ENCODE data around the gene CHST2. TPM values are rescaled to one million over a fixed set of nuclear protein-coding genes. Genes with fewer than 3 reads are reported as not detected.

The CHST2 gene
- total RNA-seq, 1 experiment from 2014 or later = 17.3 TPM

DNA sequence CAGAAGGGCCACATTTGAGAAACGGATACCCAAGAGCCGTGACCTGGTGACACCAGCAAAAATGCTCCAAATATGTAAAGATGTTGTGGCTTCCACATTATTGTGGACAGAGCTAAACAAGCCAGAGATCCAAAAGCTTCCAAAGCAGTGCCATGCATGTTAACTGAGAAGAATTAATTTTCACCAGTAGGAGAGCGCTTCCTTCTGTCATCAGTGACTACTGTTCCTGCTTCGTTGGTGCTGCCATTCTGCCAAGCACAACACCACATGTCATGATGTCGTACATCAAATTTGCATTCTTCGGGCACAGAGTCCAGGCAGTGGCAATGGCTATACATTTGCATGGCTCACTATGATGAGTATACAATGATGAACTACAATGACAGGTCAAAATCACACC lies 19.1 kb upstream of the CHST2 start:
- Mint-ChIP-seq H3K9me3 (peaks cover 43% of the 10 kb centered on the region), H3K4me1 (peaks cover 6% of the 10 kb centered on the region), H3K27me3 (ENCODE audit: low read depth) (no peaks in the 10 kb centered on the region; the same call in 1 of the 2 replicates), H3K36me3 (peaks cover 29% of the 10 kb centered on the region), H3K27ac (no peak overlapping the region), H3K4me3 (no peak overlapping the region)
- CTCF ChIA-PET = no interaction called here
- ATAC-seq (no peak), DNase-seq (ENCODE audit: low spot score) (no peak)
- no peak for TF ChIP-seq ZNF232 (CRISPR knock-in tag; IDR thresholded peaks at IDR 0.05)
- no peak for TF ChIP-seq SP1 (CRISPR knock-in tag; conservative IDR thresholded peaks at IDR 0.05)
- TF ChIP-seq, protein P1, sequence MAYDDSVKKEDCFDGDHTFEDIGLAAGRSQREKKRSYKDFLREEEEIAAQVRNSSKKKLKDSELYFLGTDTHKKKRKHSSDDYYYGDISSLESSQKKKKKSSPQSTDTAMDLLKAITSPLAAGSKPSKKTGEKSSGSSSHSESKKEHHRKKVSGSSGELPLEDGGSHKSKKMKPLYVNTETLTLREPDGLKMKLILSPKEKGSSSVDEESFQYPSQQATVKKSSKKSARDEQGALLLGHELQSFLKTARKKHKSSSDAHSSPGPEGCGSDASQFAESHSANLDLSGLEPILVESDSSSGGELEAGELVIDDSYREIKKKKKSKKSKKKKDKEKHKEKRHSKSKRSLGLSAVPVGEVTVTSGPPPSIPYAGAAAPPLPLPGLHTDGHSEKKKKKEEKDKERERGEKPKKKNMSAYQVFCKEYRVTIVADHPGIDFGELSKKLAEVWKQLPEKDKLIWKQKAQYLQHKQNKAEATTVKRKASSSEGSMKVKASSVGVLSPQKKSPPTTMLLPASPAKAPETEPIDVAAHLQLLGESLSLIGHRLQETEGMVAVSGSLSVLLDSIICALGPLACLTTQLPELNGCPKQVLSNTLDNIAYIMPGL (CRISPR knock-in tag; IDR thresholded peaks at IDR 0.05) = no peak
- TF ChIP-seq CREB1 (CRISPR knock-in tag; IDR thresholded peaks at IDR 0.05) = no peak
- TF ChIP-seq, protein P2, sequence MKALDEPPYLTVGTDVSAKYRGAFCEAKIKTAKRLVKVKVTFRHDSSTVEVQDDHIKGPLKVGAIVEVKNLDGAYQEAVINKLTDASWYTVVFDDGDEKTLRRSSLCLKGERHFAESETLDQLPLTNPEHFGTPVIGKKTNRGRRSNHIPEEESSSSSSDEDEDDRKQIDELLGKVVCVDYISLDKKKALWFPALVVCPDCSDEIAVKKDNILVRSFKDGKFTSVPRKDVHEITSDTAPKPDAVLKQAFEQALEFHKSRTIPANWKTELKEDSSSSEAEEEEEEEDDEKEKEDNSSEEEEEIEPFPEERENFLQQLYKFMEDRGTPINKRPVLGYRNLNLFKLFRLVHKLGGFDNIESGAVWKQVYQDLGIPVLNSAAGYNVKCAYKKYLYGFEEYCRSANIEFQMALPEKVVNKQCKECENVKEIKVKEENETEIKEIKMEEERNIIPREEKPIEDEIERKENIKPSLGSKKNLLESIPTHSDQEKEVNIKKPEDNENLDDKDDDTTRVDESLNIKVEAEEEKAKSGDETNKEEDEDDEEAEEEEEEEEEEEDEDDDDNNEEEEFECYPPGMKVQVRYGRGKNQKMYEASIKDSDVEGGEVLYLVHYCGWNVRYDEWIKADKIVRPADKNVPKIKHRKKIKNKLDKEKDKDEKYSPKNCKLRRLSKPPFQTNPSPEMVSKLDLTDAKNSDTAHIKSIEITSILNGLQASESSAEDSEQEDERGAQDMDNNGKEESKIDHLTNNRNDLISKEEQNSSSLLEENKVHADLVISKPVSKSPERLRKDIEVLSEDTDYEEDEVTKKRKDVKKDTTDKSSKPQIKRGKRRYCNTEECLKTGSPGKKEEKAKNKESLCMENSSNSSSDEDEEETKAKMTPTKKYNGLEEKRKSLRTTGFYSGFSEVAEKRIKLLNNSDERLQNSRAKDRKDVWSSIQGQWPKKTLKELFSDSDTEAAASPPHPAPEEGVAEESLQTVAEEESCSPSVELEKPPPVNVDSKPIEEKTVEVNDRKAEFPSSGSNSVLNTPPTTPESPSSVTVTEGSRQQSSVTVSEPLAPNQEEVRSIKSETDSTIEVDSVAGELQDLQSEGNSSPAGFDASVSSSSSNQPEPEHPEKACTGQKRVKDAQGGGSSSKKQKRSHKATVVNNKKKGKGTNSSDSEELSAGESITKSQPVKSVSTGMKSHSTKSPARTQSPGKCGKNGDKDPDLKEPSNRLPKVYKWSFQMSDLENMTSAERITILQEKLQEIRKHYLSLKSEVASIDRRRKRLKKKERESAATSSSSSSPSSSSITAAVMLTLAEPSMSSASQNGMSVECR (CRISPR knock-in tag; IDR thresholded peaks at IDR 0.05; ENCODE audit: borderline replicate concordance) = no peak
- TF ChIP-seq NR3C1 (CRISPR knock-in tag; conservative IDR thresholded peaks at IDR 0.05; ENCODE audit: low read depth) = no peak
- TF ChIP-seq ETV6 (CRISPR knock-in tag; IDR thresholded peaks at IDR 0.05) = no peak
- no peak for TF ChIP-seq ESRRA (CRISPR knock-in tag; IDR thresholded peaks at IDR 0.05; ENCODE audit: borderline replicate concordance)
- no peak for TF ChIP-seq NFE2L1 (CRISPR knock-in tag; IDR thresholded peaks at IDR 0.05)
- no peak for TF ChIP-seq TP53 (CRISPR knock-in tag; IDR thresholded peaks at IDR 0.05)
- no peak for TF ChIP-seq ZNF671 (CRISPR knock-in tag; IDR thresholded peaks at IDR 0.05)
- TF ChIP-seq, protein P3, sequence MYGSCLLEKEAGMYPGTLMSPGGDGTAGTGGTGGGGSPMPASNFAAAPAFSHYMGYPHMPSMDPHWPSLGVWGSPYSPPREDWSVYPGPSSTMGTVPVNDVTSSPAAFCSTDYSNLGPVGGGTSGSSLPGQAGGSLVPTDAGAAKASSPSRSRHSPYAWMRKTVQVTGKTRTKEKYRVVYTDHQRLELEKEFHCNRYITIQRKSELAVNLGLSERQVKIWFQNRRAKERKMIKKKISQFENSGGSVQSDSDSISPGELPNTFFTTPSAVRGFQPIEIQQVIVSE (CRISPR knock-in tag; IDR thresholded peaks at IDR 0.05; ENCODE audit: borderline replicate concordance) = no peak
- TF ChIP-seq ELF4 (CRISPR knock-in tag; IDR thresholded peaks at IDR 0.05; ENCODE audit: low read depth) = no peak
- TF ChIP-seq, protein P4, sequence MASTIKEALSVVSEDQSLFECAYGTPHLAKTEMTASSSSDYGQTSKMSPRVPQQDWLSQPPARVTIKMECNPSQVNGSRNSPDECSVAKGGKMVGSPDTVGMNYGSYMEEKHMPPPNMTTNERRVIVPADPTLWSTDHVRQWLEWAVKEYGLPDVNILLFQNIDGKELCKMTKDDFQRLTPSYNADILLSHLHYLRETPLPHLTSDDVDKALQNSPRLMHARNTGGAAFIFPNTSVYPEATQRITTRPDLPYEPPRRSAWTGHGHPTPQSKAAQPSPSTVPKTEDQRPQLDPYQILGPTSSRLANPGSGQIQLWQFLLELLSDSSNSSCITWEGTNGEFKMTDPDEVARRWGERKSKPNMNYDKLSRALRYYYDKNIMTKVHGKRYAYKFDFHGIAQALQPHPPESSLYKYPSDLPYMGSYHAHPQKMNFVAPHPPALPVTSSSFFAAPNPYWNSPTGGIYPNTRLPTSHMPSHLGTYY (CRISPR knock-in tag; IDR thresholded peaks at IDR 0.05) = no peak
- POLR2A ChIA-PET = no interaction called here

DNA sequence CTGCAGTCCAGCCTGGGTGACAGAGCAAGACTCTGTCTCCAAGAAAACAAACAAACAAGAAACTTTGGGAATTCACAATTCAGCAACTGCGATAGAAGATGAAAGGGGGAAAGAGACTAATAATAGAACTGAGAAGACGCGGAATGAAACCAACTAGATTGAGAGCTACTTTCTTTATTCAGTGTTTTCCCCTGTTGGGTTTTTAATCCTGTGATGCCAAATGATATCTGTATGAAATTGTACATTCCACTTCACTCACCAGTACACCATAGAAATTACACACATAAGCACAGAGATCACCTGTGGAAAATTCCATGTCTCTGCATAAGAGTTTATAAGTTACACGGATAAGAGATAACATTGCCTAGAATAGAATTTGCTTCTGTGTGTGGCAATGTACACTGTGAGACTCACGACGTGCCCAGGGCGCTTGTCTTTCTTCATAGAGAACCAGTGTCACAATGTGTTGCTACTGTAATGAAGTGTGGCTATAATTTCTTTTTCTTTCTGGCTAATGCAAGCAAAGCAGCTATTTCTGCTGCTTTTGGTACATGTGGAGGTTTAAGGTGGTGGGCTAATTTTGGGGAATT lies 17.7 kb upstream of the CHST2 start:
- CTCF ChIA-PET = interaction anchor here (1.1 kb wide), 1 partner anchor 19 kb away, joined by 3 read pairs; no protein-coding TSS in a partner anchor
- no peak for ATAC-seq
- peaks cover 3% of the 10 kb centered on the region; the same call in 1 of the 2 replicates for H3K27me3 Mint-ChIP-seq (ENCODE audit: low read depth)
- TF ChIP-seq, protein P5, sequence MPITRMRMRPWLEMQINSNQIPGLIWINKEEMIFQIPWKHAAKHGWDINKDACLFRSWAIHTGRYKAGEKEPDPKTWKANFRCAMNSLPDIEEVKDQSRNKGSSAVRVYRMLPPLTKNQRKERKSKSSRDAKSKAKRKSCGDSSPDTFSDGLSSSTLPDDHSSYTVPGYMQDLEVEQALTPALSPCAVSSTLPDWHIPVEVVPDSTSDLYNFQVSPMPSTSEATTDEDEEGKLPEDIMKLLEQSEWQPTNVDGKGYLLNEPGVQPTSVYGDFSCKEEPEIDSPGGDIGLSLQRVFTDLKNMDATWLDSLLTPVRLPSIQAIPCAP (CRISPR knock-in tag; IDR thresholded peaks at IDR 0.05) = no peak
- TF ChIP-seq, protein P6, sequence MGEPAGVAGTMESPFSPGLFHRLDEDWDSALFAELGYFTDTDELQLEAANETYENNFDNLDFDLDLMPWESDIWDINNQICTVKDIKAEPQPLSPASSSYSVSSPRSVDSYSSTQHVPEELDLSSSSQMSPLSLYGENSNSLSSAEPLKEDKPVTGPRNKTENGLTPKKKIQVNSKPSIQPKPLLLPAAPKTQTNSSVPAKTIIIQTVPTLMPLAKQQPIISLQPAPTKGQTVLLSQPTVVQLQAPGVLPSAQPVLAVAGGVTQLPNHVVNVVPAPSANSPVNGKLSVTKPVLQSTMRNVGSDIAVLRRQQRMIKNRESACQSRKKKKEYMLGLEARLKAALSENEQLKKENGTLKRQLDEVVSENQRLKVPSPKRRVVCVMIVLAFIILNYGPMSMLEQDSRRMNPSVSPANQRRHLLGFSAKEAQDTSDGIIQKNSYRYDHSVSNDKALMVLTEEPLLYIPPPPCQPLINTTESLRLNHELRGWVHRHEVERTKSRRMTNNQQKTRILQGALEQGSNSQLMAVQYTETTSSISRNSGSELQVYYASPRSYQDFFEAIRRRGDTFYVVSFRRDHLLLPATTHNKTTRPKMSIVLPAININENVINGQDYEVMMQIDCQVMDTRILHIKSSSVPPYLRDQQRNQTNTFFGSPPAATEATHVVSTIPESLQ (CRISPR knock-in tag; IDR thresholded peaks at IDR 0.05) = no peak
- TF ChIP-seq, protein P7, sequence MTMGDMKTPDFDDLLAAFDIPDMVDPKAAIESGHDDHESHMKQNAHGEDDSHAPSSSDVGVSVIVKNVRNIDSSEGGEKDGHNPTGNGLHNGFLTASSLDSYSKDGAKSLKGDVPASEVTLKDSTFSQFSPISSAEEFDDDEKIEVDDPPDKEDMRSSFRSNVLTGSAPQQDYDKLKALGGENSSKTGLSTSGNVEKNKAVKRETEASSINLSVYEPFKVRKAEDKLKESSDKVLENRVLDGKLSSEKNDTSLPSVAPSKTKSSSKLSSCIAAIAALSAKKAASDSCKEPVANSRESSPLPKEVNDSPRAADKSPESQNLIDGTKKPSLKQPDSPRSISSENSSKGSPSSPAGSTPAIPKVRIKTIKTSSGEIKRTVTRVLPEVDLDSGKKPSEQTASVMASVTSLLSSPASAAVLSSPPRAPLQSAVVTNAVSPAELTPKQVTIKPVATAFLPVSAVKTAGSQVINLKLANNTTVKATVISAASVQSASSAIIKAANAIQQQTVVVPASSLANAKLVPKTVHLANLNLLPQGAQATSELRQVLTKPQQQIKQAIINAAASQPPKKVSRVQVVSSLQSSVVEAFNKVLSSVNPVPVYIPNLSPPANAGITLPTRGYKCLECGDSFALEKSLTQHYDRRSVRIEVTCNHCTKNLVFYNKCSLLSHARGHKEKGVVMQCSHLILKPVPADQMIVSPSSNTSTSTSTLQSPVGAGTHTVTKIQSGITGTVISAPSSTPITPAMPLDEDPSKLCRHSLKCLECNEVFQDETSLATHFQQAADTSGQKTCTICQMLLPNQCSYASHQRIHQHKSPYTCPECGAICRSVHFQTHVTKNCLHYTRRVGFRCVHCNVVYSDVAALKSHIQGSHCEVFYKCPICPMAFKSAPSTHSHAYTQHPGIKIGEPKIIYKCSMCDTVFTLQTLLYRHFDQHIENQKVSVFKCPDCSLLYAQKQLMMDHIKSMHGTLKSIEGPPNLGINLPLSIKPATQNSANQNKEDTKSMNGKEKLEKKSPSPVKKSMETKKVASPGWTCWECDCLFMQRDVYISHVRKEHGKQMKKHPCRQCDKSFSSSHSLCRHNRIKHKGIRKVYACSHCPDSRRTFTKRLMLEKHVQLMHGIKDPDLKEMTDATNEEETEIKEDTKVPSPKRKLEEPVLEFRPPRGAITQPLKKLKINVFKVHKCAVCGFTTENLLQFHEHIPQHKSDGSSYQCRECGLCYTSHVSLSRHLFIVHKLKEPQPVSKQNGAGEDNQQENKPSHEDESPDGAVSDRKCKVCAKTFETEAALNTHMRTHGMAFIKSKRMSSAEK (CRISPR knock-in tag; IDR thresholded peaks at IDR 0.05; ENCODE audit: borderline replicate concordance) = no peak
- TF ChIP-seq SMAD3 (CRISPR knock-in tag; IDR thresholded peaks at IDR 0.05; ENCODE audit: borderline replicate concordance) (no peak), RORB (CRISPR knock-in tag; IDR thresholded peaks at IDR 0.05) (no peak)

More for the DNA sequence above, 17.7 kb upstream of the CHST2 start:
- no peak for DNase-seq (ENCODE audit: low spot score)
- H3K9me3 Mint-ChIP-seq = peaks cover 50% of the 10 kb centered on the region
- peaks cover 36% of the 10 kb centered on the region for H3K36me3 Mint-ChIP-seq
- POLR2A ChIA-PET = interaction anchor here (0.6 kb wide), 1 partner anchor 81 kb away, joined by 3 read pairs; no protein-coding TSS in a partner anchor
- H3K4me3 Mint-ChIP-seq = no peak overlapping the region
- no peak overlapping the region for H3K27ac Mint-ChIP-seq
- H3K4me1 Mint-ChIP-seq = peaks cover 6% of the 10 kb centered on the region

All from WTC11 (cell line).